ENCODE data around the gene MIEN1. TPM values are rescaled to one million over a fixed set of nuclear protein-coding genes. Genes with fewer than 3 reads are reported as not detected.

MIEN1 gene
- total and polyA plus RNA-seq, 2 of the 13 experiments (the other 11 are each of a cell fraction or from before 2014, with no cell fraction given) = 40.6 to 56.6 TPM

- WGBS (ENCODE audit: low lambda C conversion rate) = 57% methylated on average over 5 of the region's 5 CpGs
- no peak for FAIRE-seq
- no peak for DNase-seq (ENCODE audit: low spot score)
- POLR2A ChIA-PET = interaction anchor here (0.9 to 4.4 kb wide), 20 partner anchors 8 to 994 kb away, joined by 3 to 96 read pairs (median 12); partner anchors contain the start of genes GRB7, MED1, MIEN1 and PGAP3
- Histone ChIP-seq H3K4me3 (replicated peaks in 1 of 3; ENCODE audit: insufficient read depth in 1 of 3, low read depth in 2 of 3, low read length in 3 of 3) (peak overlapping the region; percentile 13 to 77 (median 27)), H3K4me1 (ENCODE audit: insufficient read depth, low read length) (peaks cover 64% of the 10 kb centered on the region), H3K9me3 (ENCODE audit: low read length) (no peaks in the 10 kb centered on the region), H2AFZ (ENCODE audit: low read length) (peak overlapping the region; percentile 37), H3K36me3 (replicated peaks in 1 of 2; ENCODE audit: control insufficient read depth in 1 of 2, insufficient read depth in 2 of 2, low read length in 2 of 2) (no peaks in the 10 kb centered on the region), H3K9ac (ENCODE audit: insufficient read depth, low read depth, low read length) (peak overlapping the region; percentile 96), H4K20me1 (ENCODE audit: insufficient read depth, low read length) (no peaks in the 10 kb centered on the region), H3K27me3 (ENCODE audit: control insufficient read depth in 1 of 2, insufficient read depth in 2 of 2, low read length in 2 of 2) (no peaks in the 10 kb centered on the region), H3K27ac (ENCODE audit: extremely low read length, insufficient read depth, low read length) (peak overlapping the region; percentile 99), H3K4me2 (ENCODE audit: low read depth, low read length) (peak overlapping the region; percentile 100), H3K79me2 (ENCODE audit: insufficient read depth, low read length) (peaks cover 7% of the 10 kb centered on the region)
- TF ChIP-seq IKZF5 (CRISPR knock-in tag; IDR thresholded peaks at IDR 0.05) (0 out of 2 replicates have a peak, but pooled peaks have one; percentile 10), ZNF572 (CRISPR knock-in tag; IDR thresholded peaks at IDR 0.05) (peak; percentile 62; the same call in 1 of the 2 replicates), NFKBIZ (CRISPR knock-in tag; IDR thresholded peaks at IDR 0.05) (0 out of 2 replicates have a peak, but pooled peaks have one; percentile 5), ZNF816 (CRISPR knock-in tag; IDR thresholded peaks at IDR 0.05; ENCODE audit: borderline replicate concordance) (no peak), SP4 (CRISPR knock-in tag; IDR thresholded peaks at IDR 0.05) (0 out of 2 replicates have a peak, but pooled peaks have one; percentile 35)
- in situ Hi-C loops (cut with HindIII; ENCODE audit: extremely low pct_ligation_motif_present, low pct_unique_long_range_greater_than_20kb) = no loop called here
- intact Hi-C loops (cut with micrococcal nuclease; ENCODE audit: unreplicated experiment) = loop anchor here (2.0 kb wide), 2 partner anchors 24 to 36 kb away; partner anchors contain the start of gene MIEN1
- ATAC-seq = no peak
- CTCF ChIA-PET (ENCODE audit: low intra/inter-chr PET ratio, low total read pairs) = no interaction called here
- BruUV-seq (replicated peaks) = no TSS peak
These were observed 35.7 kb downstream of the MIEN1 start for GRCh38 chr17:39694593-39694992.

- CTCF ChIA-PET (ENCODE audit: low intra/inter-chr PET ratio, low total read pairs) = interaction anchor here (0.6 kb wide), 1 partner anchor 32 kb away, joined by 4 read pairs; no protein-coding TSS in a partner anchor
- TF ChIP-seq MAF1 (CRISPR knock-in tag; IDR thresholded peaks at IDR 0.05; ENCODE audit: borderline replicate concordance) = no peak
- TF ChIP-seq, protein P1, sequence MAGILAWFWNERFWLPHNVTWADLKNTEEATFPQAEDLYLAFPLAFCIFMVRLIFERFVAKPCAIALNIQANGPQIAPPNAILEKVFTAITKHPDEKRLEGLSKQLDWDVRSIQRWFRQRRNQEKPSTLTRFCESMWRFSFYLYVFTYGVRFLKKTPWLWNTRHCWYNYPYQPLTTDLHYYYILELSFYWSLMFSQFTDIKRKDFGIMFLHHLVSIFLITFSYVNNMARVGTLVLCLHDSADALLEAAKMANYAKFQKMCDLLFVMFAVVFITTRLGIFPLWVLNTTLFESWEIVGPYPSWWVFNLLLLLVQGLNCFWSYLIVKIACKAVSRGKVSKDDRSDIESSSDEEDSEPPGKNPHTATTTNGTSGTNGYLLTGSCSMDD (CRISPR knock-in tag; IDR thresholded peaks at IDR 0.05) = no peak
- TF ChIP-seq ZNF264 (CRISPR knock-in tag; IDR thresholded peaks at IDR 0.05) = 0 out of 2 replicates have a peak, but pooled peaks have one; percentile 44
- TF ChIP-seq SPEN (CRISPR knock-in tag; IDR thresholded peaks at IDR 0.05; ENCODE audit: low read depth) = 0 out of 2 replicates have a peak, but pooled peaks have one; percentile 26
- TF ChIP-seq PBX2 (CRISPR knock-in tag; IDR thresholded peaks at IDR 0.05) = no peak
- TF ChIP-seq, protein P2, sequence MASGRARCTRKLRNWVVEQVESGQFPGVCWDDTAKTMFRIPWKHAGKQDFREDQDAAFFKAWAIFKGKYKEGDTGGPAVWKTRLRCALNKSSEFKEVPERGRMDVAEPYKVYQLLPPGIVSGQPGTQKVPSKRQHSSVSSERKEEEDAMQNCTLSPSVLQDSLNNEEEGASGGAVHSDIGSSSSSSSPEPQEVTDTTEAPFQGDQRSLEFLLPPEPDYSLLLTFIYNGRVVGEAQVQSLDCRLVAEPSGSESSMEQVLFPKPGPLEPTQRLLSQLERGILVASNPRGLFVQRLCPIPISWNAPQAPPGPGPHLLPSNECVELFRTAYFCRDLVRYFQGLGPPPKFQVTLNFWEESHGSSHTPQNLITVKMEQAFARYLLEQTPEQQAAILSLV (CRISPR knock-in tag; IDR thresholded peaks at IDR 0.05; ENCODE audit: borderline replicate concordance) = 0 out of 2 replicates have a peak, but pooled peaks have one; percentile 12
- 0 out of 2 replicates have a peak, but pooled peaks have one; percentile 40 for TF ChIP-seq ZNF468 (CRISPR knock-in tag; IDR thresholded peaks at IDR 0.05)
- 0 out of 2 replicates have a peak, but pooled peaks have one; percentile 9 for TF ChIP-seq MED1 (CRISPR knock-in tag; IDR thresholded peaks at IDR 0.05)
These were observed 41.4 kb downstream of the MIEN1 start for GRCh38 chr17:39688945-39689344.

More at GRCh38 chr17:39688945-39689344, 41.4 kb downstream of the MIEN1 start:
- H3K9me3 ChIP-seq (ENCODE audit: low read length) = no peaks in the 10 kb centered on the region
- DNase-seq (ENCODE audit: low spot score) (no peak), ATAC-seq (no peak), FAIRE-seq (no peak)
- peaks cover 0 to 2% of the 10 kb centered on the region in 2 experiments; a peak in 2 of 5 replicates for H3K36me3 ChIP-seq (replicated peaks in 1 of 2; ENCODE audit: control insufficient read depth in 1 of 2, insufficient read depth in 2 of 2, low read length in 2 of 2)
- H3K4me2 ChIP-seq (ENCODE audit: low read depth, low read length) = peak overlapping the region; percentile 94
- peaks cover 41% of the 10 kb centered on the region for H3K4me1 ChIP-seq (ENCODE audit: insufficient read depth, low read length)
- H3K79me2 ChIP-seq (ENCODE audit: insufficient read depth, low read length) = no peaks in the 10 kb centered on the region
- POLR2A ChIA-PET = interaction anchor here (2.2 to 4.9 kb wide), 9 partner anchors 7 to 50 kb away, joined by 7 to 118 read pairs (median 28); partner anchors contain the start of genes ERBB2, MIEN1 and PNMT
- H3K27me3 ChIP-seq (ENCODE audit: control insufficient read depth in 1 of 2, insufficient read depth in 2 of 2, low read length in 2 of 2) = no peaks in the 10 kb centered on the region; a peak in 1 of 5 replicates
- BruUV-seq (replicated peaks) = no TSS peak
- H3K4me3 ChIP-seq (replicated peaks in 1 of 3; ENCODE audit: insufficient read depth in 1 of 3, low read depth in 2 of 3, low read length in 3 of 3) = peak overlapping the region; percentile 72 to 76 (median 74)
- 10% methylated on average over 3 of the region's 3 CpGs for WGBS (ENCODE audit: low lambda C conversion rate)
- intact Hi-C loops (cut with micrococcal nuclease; ENCODE audit: unreplicated experiment) = no loop called here
- in situ Hi-C loops (cut with HindIII; ENCODE audit: extremely low pct_ligation_motif_present, low pct_unique_long_range_greater_than_20kb) = no loop called here
- H2AFZ ChIP-seq (ENCODE audit: low read length) = no peak overlapping the region
- peak overlapping the region; percentile 88 for H3K27ac ChIP-seq (ENCODE audit: extremely low read length, insufficient read depth, low read length)
- peak overlapping the region; percentile 83 for H3K9ac ChIP-seq (ENCODE audit: insufficient read depth, low read depth, low read length)
- no peaks in the 10 kb centered on the region for H4K20me1 ChIP-seq (ENCODE audit: insufficient read depth, low read length)

Data from HepG2 (cell line).